H1 (cell line): ENCODE data around the gene MEGF11. TPM values are rescaled to one million over a fixed set of nuclear protein-coding genes. Genes with fewer than 3 reads are reported as not detected.

ENCODE experiments used
- TAF7 ChIP-seq: optimal IDR thresholded peaks from 2 replicates; pipeline ENCODE3; 2011; ENCODE audit warnings: low read depth, mild to moderate bottlenecking, inconsistent platforms, low read length, moderate library complexity, borderline replicate concordance
- polyA plus RNA-seq, 7 experiments: library from polyadenylated mRNA; depleted of rRNA in 3 of 7; stranded (reverse) in 5 of 7; unstranded in 2 of 7; fragments of >200 nt in 5 of 7; fragments of 200-250 nt in 2 of 7; gene quantifications; 1 replicate in 5 of 7; 2 replicates in 1 of 7; 4 replicates in 1 of 7; pipeline versions ENCODE4 v1.2.1 to v1.2.3, GENCODE V29; 2011 to 2013; ENCODE audit warnings: missing spikeins in 2 of 7, mixed read lengths in 2 of 7
- total RNA-seq: library from RNA; stranded (reverse); fragmentation: NEBNext Ultra II Directional; extraction: Animal tissue kit (Norgen Biotek cat#: 25700); gene quantifications from 2 replicates; pipeline ENCODE4 v1.2.1, GENCODE V29; 2021

MEGF11 gene
- total and polyA plus RNA-seq, 2 of the 8 experiments (the other 6 are each of a cell fraction or from before 2014, with no cell fraction given) = 4.4 to 4.8 TPM

GRCh38 chr15:66184936-66185790, 68.4 kb downstream of the MEGF11 start (continued):
- TF ChIP-seq TAF7 = no peak
